Glomerular visceral epithelial cell (primary cell): Measurements from ENCODE around the gene VSIG10L2.

ENCODE experiments used
- DNase-seq: peaks from one replicate; pipeline ENCODE4 v3.0.0-alpha.2; 2016; ENCODE audit errors: extremely low spot score

Gene VSIG10L2

DNA sequence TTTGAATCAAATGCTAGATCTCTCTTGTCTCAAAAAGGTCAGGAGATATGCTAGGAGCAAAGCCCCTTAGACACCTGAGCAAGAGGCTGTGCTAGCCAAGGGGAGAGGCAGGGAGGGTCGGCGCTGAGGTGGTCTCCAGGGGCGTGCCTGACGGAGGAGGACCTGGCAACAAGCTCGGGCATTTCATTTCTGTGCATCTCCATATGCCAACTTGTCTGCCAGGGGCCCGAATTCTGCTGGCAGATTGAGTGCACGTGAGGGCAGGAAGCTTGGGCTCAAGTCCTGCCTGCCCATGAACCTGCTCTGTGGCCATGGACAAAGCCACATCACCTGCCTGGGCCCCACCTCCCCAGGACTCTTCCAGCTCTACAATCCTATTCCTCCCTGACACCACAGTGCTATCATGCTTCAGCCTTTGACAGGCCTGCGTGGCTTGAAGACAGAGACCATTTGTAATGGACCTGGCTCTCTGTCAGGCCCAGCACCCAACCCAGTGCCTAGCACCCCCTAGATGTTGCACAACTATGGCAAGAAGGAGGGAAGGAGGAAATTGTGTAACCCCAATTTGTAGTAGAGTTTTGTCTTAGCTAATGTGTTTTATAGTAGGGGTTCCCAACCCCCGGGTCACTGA is 16.3 kb upstream of the VSIG10L2 start:
- no peak for DNase-seq

DNA sequence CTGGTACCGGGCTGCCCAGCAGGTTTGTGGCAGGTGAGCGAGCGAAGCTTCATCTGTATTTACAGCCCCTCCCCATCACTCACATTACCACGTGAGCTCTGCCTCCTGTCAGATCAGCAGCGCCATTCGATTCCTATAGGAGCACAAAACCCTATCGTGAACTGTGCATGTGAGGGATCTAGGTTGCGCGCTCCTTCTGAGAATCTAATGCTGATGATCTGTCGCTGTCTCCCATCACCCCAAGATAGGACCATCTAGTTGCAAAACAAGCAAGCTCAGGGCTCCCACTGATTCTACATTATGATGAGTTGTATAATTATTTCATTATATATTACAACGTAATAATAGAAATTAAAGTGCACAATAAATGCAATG is 15.8 kb upstream of the VSIG10L2 start:
- no peak for DNase-seq

DNA sequence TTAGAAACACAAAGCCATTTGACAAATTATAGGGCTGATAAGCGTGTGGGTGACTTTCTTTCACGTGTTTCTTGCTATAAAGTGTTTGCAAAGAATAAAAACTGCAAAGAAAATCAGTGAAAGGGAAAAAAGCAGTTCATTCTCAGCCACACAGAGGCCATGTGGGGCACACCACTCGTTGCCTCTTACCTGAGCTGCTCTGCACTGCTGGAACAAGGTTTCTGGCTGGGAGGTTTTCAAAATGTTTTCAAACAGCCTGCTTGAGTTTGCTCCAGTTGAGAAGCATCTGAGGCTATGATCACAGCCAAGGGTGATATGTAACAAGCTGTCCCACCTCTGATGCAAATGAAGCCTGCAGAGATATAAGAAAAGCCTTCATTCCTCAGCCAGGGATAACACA is 14.7 kb upstream of the VSIG10L2 start:
- DNase-seq = no peak

DNA sequence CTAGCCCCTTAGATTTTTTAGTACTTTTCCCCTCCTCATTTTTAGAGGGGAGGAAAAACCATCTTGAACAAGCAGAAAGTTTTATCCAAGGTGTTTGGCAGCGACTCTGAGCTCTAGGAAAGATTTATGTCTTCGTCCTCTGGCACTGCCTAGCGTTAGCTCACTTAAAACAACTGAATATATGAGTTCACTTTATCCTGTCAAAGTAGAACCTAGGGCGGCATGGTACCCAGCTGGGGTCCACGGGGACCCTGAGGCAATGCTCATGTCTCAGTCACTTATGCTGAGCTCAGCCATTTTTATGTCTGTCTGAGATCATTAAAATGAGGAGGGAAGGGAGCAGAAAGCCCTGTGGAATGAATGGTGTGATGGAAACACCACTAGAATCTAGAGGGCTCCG is 14.2 kb upstream of the VSIG10L2 start:
- DNase-seq = no peak

DNA sequence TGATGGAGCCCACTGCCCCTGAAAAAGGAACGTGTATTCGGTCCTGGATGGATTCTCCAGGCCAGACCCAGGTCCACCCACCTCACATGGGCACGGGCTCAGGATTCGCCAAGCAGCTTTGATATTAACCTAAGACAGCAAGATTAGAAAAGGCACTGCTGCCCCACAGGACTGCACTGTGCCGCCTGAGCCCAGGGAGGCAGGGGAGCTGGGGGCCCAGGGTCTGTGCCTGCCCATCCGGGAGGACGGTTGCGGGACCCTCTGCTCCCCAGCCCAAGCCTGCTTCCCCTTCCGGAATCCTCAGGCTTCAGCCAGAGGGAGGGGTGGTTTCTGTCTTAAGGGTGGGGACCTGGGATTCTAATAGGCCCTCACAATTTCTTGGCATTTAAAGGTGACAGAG is 13.5 kb upstream of the VSIG10L2 start:
- no peak for DNase-seq

DNA sequence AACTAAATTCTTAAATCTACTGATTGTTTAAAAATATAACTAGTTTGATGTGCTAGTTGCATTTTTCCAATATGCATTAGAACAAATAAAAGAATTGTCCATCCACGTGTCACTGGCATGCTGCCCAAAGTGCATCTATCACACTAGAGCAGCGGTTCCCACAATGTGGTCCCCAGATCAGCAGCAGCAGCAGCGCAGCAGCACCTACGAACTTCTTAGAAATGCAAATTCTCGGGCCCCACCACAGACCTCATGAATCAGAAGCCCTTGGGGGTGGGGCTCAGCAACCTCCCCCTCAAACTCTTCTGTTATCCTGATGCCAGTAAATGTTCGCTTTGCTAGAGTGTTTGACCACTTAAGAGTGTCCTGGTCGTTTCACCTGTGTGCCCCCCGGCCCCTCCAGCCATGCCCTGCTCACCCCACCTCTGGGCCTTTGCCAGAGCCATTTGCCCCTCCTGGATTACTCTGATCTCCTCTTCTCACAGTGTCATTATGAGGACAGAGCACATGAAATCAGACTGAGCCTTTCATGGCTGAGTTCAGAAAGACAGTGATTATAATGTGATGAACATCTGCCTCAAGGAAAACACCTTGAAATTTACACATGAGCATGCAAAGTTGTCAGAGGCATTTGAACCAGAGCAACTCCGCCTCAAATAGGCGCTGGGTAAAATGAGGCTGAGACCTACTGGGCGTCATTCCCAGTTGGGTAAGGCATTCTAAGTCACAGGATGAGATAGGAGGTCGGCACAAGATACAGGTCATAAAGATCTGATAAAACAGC is 12.6 kb upstream of the VSIG10L2 start:
- DNase-seq = no peak

DNA sequence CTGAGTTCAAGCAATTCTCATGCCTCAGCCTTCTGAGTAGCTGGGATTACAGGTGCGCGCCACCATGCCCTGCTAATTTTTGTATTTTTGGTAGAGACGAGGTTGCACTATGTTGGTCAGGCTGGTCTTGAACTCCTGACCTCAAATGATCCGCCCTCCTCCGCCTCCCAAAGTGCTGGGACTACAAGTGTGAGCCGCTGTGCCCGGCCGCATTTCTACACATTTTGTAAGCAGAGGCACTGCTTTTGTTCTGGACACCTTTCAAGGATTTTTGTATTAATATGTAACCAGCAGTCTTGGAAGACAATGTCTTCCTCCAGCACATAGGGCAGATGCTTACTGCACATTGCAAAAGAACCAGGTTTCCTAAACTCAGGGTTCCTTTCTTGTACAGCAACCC is 11.4 kb upstream of the VSIG10L2 start:
- DNase-seq = no peak

DNA sequence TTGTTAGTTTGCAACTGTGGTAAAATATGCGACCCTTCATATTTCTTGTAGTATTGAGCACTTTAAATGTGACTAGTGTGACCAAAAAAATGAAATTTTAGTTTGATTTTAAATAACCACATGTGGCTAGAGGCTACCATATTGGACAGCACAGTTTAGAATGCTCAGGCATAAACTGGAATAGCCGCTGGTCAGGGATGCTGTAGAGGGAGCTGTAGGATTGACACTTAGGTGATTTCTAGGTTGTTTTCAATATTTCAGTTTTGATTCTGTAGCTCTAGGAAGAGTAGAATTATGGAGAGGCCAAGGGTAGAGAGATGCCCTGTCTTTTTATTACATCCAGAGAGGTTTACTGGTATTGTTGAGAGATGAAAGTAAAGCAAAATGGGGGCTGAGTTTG is 10.8 kb upstream of the VSIG10L2 start:
- DNase-seq = no peak

DNA sequence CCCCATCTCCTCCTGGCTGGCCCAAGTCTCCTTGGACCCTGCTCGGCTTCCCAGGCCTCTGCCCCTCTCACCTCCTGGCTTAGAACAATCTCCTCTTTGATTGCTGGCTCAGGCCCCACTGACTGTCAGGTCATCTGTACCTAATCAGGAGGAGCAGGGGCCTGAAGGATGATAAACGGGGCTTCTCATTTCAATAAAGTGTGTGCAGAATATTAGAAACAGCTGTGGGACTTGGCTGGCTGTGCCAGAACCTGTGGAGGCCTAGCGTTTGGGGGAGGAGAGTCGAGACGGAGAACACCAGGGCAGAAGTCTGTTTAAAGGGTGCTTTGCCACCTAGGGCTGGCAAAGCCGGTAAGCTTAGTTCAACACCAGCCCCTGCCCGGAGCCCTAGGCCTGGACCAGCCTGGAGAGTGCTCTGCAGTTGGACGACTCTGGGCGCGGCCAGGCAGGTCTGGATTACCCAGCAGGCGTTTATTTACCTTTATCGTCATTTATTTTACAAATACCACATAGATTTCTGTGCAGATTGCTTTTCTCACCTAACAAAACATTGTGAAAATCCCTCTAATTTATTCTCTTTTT is 10.1 kb upstream of the VSIG10L2 start:
- no peak for DNase-seq

DNA sequence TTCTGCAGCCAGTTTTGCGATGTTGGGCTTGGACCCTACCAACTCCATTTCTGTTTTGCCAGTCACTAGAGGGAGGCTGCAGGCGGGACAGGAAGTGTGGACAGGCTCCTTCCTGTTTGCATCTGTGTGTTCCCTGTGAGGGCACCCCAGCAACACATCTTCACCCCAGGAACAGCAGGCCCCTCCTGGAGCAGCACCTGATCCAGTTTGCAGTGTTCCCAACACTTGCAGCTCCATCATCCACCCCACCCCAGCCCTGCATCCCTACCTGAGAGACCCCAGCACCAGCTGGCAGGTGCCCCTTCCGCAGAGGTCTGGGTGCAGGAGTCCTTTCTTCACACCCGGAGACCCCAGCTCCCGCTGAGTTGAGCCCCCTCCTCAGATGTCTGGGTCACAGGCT is 7.4 kb upstream of the VSIG10L2 start:
- no peak for DNase-seq

DNA sequence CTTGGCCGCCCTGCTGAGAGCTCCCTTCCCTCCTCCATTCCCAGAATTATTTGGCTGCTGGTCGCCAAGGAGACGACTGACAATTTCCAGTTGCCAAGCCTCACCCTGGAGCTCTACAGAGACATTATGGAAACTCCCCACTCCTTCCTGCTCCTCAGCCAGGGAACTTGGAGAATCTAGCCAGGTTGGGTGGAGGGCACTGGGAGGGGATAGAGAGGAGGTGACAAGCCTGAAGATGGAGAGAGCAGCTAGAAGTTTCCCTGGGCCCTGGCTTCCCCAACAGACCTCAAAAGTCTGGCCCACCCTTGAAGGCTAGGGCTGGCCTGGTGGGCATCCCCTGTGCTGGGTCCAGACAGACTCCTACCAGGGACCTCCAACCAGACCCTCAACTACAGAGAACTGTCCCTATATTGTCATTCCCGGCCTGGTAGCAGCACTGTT is 6.7 kb upstream of the VSIG10L2 start:
- no peak for DNase-seq

DNA sequence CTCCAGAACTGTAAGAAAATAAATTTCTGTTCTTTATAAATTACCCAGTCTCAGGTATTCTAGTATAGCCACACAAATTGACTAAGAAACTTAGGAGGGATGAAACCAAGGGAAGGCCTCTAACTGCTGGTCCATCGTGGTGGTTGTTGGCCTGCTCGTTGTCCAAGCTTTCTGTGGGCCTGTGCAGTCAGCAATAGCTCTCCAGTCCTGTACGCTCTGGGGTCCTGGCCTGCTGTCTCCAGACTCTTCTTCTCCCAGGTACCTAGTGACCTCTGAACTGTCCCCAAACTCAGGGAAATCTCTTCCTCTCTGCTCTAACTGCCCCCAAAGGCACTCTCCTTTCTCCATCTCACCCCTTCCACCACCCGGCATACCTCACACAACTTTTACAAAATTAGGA is 5.7 kb upstream of the VSIG10L2 start:
- DNase-seq = no peak

DNA sequence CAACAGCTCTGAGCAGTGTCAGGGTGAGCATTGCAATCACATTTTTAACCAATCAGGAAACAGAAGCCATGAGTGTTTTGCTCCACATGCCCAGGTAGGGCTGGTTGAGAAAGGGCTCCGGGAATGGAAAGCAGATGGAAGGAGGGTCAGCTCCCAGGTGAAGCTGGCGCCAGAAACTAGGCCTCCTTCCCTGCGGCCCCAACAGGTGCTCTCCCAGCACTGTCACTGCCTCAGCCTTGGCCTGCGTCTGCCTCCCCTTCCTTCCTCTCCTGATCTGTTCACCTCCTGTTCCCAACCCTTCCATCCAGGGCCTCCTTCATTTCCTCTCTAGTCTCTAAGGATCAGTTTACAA is 4.6 kb upstream of the VSIG10L2 start:
- no peak for DNase-seq

DNA sequence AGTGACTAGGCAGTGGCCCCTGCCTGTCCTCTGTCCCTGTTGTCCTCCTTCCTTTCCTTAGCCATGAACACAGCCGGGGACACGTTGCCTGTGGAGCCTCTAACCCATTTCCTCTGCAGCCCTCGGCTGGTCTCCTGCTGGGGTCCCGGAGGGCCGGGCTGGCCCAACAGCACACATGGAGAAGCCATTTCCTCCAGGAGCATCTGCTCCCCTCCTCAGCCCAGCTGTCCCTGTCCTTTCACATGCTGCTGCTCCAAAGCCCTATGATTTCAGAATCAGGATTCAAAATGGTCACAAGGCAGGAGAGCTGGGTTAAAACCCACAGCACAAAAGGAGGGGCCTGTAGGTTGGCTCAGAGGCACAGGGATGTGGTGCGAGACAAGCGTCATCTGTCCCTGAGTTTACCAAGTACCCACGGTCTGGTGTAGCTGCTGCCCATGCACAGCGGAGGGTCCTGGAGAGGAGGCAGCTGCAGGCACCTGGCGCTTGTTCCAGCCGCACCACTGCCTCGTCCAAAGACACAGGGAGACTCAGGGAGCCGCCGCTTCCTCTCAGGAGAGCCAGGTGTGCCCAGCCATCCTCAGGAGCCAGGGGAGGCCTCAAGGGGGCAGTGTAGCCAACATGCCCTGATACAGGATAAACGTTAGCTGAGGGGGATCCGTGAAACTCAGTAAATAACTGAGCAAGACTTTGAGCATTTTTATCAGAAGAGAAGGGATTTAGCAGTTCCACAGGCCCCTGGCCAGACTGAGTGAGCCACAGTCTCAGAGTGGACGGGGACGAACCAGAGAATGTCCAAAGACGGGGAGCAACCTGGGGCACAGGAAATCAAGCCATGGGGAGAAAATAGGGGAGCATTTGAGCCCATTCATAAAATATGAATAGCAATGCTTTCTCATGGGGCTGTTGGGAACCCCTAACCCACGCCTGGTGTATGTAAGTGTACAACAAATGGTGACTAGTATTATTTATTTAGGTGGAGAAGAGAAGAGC is 3.9 kb upstream of the VSIG10L2 start:
- DNase-seq = peak; percentile 40

DNA sequence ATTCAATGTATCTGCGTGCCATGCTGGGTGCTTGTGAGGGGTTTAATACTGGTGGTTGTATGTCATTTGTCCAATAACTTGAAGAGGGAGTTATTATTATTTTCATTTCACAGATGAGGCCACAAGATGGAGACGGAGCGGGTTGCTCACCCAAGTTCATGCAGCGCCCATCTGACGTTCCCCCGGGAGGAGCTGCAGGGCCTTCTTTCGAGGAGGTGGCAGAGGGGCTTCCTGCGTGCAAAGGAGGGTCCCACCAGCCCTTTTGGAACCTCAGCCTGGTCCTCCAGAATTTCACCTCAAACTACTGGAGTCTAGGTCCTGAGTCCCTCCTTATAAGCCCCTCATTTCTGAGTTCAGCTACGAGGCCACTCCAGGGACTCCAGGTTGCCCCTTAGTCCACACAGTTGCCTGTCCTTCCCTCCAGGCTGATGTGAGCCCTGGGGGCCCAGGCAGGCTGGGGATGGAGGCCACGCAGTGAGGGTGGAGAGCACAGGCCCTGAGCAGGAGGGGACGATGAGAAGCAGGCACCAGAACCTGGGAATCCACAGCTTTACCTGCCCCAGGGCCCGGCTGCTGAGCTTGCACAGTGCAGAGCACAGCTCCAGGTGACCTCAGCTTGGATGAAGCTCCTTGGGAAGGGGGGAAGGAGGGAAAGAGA is 2.9 kb upstream of the VSIG10L2 start:
- DNase-seq = no peak

DNA sequence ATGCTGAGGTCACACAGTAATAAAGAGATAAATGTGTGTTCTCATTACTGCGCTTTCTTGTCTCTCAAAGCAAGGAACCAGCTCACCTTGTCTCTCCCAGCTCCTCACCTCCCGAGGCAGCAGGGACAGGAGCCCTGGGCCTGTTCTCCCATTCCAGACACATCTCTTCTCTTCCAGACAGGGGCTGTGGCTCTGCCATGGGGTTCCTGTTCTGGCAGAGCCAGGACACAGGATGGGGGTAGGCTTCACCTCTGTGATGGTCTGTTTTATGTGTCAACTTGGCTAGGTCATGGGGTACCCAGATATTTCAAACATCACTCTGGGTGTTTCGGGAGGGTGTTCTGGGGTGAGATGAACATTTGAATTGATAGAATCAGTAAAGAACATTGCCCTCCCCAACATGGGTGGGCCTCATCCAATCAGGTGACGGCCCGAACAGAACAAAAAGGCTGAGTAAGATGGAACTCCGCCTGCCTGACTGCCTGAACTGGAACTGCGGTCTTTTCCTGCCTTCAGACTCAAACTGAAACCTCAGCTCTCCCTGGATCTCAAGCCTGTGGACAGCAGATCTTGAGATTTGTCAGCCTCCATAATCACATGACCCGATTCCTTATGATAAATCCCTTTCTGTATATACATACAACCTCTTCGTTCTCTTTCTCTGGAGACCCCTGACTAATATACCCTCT is 2.0 kb upstream of the VSIG10L2 start:
- no peak for DNase-seq

DNA sequence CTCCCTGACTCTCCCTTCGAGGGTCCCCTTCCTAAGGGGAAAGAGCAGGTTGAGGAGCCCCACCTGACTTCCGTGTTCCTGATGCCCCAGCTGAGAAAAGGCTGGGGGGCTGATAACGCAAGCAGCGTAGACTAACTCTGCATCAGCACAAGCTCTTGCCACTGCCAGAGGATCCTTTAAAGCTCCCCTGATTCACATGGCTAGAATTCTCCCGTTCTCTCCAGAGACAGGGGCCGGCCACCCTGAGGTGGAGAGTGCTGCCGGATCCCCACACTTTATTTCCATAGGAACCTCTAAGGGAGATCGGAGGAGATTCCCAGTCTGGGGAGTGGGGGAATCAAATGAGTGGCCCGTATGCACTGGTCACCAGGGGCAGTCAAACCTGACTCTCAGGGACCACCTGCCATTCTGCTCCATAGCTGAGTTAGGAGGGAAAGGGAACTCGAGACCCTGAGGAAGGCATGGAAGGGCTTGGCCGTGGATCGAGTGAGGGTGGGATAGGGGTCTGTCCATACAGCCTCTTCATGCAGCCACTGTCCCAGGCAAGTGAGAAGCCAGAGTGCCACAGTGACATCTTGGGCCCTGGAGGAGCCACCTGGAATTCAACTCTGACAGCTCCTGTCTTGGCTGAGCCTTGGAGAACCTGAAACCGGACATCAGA is 1.4 kb upstream of the VSIG10L2 start:
- no peak for DNase-seq

DNA sequence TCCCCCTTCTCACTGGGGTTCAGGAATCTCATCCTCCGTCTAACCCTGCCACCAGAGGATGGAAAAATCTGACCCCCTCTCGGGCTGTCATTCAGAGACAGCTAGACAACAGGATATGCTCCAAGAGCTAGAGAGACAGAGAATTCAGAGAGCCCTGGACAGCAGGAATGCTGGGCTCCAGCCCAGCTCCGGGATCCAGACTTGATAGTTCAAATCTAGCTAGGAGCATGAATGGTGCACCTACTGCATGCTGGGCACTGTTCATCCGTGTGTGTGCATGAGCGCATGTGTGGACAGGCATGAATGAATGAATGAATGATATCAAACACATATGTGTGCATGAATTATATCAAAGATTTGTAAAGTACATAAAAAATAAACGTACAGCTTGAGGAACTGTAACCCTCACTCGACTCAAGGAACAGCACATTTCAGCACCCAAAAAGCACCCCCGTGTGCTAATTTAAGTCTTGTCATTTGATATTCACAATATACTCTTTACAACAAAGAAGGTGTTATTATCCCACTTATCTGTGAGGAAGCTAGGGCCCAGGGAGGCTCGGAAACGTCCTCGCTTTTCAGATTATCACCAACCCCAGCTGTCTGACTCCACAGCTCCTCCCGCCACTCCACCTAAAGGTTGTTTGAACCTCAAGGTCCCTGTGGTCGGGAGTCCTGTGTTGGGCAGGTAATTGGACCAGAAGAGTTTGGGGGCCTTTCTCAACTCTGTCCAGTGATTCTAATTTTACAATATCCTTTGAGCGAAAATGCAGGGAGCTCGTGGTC is 640 bp upstream of the VSIG10L2 start:
- no peak for DNase-seq

DNA sequence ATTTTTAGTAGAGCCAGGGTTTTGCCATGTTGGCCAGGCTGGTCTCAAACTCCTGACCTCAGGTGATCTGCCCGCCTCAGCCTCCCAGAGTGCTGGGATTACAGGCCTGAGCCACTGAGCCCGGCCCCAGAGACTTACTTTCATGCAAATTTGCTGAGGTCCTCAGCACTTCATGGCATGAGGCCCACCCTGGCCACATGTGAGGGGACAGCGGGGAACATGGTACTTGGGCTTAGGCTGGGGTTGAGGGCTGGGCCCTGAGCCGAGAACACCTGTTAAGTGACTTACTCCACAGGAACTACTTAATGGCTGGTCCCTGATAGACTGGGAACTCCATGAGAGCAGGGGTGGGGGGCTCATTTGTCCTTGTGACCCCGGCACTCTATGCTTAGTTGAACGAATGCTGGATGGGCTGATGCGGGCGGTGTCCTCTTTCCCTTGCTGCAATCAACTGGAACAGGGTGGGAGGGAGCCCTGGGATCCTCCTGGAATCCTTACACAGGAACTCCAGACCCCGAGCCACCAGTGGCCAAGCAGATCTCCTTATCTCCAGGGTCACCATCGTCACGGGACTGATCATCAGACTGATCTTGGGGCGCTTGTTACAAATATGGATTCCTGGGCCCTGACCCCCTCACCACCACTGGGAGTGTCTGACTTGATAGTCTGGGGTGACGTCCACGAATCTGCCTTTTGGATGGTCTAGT is 1.0 kb downstream of the VSIG10L2 start:
- DNase-seq = no peak
